K562 (cell line): Measurements from ENCODE around the gene PPP1R12C. TPM values are rescaled to one million over a fixed set of nuclear protein-coding genes. Genes with fewer than 3 reads are reported as not detected.

ENCODE experiments used
- ATAC-seq: fragments of 200-7000 bp; cut with Tn5 transposase; 3 replicates; pipeline ENCODE4 v1.9.1; 2020; ENCODE audit warnings: moderate library complexity
- BruUV-seq: library from RNA; stranded (reverse); fragments of 400-500 nt; replicated peaks from 2 replicates; lab custom pipeline; 2021; lab: Mats Ljungman, UMichigan
- CTCF ChIA-PET: fragments of 300-600 bp; formaldehyde crosslinking; extraction: SDS; loops from one replicate; lab custom pipeline; 2021; ENCODE audit warnings: low intra/inter-chr PET ratio; lab: Yijun Ruan, JAX
- POLR2A ChIA-PET: fragments of 300-600, 350-650 bp; sonication (Branson Sonifier 250); formaldehyde crosslinking; extraction: SDS; loops from one replicate; lab custom pipeline; 2021; ENCODE audit warnings: antibody characterized with exemption, inconsistent platforms; lab: Yijun Ruan, JAX
- DNase-seq, 4 experiments: peaks; one replicate each; pipeline versions ENCODE4 v3.0.0 to v3.0.0-alpha.2; 2011 to 2018; ENCODE audit warnings: low spot score in 3 of 4, mixed read lengths in 3 of 4; ENCODE audit errors: extremely low read depth in 1 of 4
- FAIRE-seq: peaks from 2 replicates; lab custom pipeline; 2011; peaks lifted over from hg19 to GRCh38; lab: Jason Lieb, UNC
- H2AFZ ChIP-seq: 2 replicates; pipeline ENCODE4 v1.6.0; 2011; ENCODE audit warnings: low read depth, low read length, control low read depth, inconsistent platforms
- H3K27ac ChIP-seq: fragments of 200-600 bp; 3 replicates; pipeline ENCODE4 v1.8.0; 2011; ENCODE audit warnings: low read depth, mild to moderate bottlenecking, control low read depth, inconsistent platforms, low read length, moderate library complexity, mixed read lengths; ENCODE audit errors: extremely low read depth
- H3K27me3 ChIP-seq, 2 experiments: fragments of 300-600 bp in 1 of 2; 2 replicates in 1 of 2; 3 replicates in 1 of 2; pipeline versions ENCODE4 v1.6.0 to v1.8.0; 2011; ENCODE audit warnings: inconsistent platforms in 2 of 2, low read length in 2 of 2, mild to moderate bottlenecking in 1 of 2, mixed read lengths in 1 of 2, moderate library complexity in 1 of 2; ENCODE audit not compliant: control insufficient read depth in 2 of 2, insufficient read depth in 2 of 2
- H3K36me3 ChIP-seq: fragments of 300-600 bp; 3 replicates; pipeline ENCODE4 v1.8.0; 2011; ENCODE audit warnings: mild to moderate bottlenecking, low read length, inconsistent platforms; ENCODE audit not compliant: control insufficient read depth, insufficient read depth
- H3K4me1 ChIP-seq, 2 experiments: fragments of 200-600 bp in 1 of 2; replicated peaks in 1 of 2; 2 replicates in 1 of 2; 3 replicates in 1 of 2; pipeline versions ENCODE4 v1.5.1 to v1.8.0; 2011; ENCODE audit warnings: inconsistent platforms in 2 of 2, low read length in 2 of 2, mild to moderate bottlenecking in 1 of 2, mixed read lengths in 1 of 2, moderate library complexity in 1 of 2; ENCODE audit not compliant: control insufficient read depth in 2 of 2, insufficient read depth in 2 of 2
- H3K4me2 ChIP-seq: 2 replicates; pipeline ENCODE4 v1.6.1; 2011; ENCODE audit warnings: low read length, control low read depth, inconsistent platforms, mixed read lengths; ENCODE audit not compliant: insufficient read depth
- H3K4me3 ChIP-seq: fragments of 200-600 bp; sonication (generic), shearing (Covaris generic); 2 replicates; pipeline ENCODE4 v1.5.1; 2016; ENCODE audit warnings: control low read depth, inconsistent platforms
- H3K79me2 ChIP-seq: fragments of 200-600 bp; 3 replicates; pipeline ENCODE4 v1.8.0; 2011; ENCODE audit warnings: low read length, inconsistent platforms; ENCODE audit not compliant: control insufficient read depth, insufficient read depth
- H3K9ac ChIP-seq, 2 experiments: 2 replicates each; pipeline versions ENCODE4 v1.6.0 to v1.6.1; 2011; ENCODE audit warnings: low read depth in 2 of 2, low read length in 2 of 2, control low read depth in 1 of 2, inconsistent platforms in 1 of 2, mild to moderate bottlenecking in 1 of 2, mixed read lengths in 1 of 2; ENCODE audit not compliant: insufficient read depth in 1 of 2
- H3K9me1 ChIP-seq: one replicate; pipeline ENCODE4 v1.6.0; 2011; ENCODE audit warnings: inconsistent platforms, mild to moderate bottlenecking, low read length, moderate library complexity; ENCODE audit not compliant: control insufficient read depth, insufficient read depth
- H3K9me3 ChIP-seq: replicated peaks from 2 replicates; pipeline ENCODE4 v1.5.1; 2011; ENCODE audit warnings: low read depth, low read length, inconsistent platforms; ENCODE audit not compliant: control insufficient read depth, insufficient read depth
- H4K20me1 ChIP-seq: replicated peaks from 2 replicates; pipeline ENCODE4 v1.6.1; 2011; ENCODE audit warnings: low read length, inconsistent platforms, mixed read lengths; ENCODE audit not compliant: control insufficient read depth, insufficient read depth
- CBX1 ChIP-seq: sonication (generic); IDR thresholded peaks from 2 replicates; pipeline ENCODE4 v1.6.1; 2016; ENCODE audit warnings: antibody characterized with exemption, low read depth, mild to moderate bottlenecking
- HNRNPLL ChIP-seq: fragments of 200-400 bp; formaldehyde crosslinking; IDR thresholded peaks from 2 replicates; pipeline ENCODE4 v1.6.1; 2017; ENCODE audit warnings: low read length, low read depth, mild to moderate bottlenecking; ENCODE audit not compliant: poor library complexity, severe bottlenecking
- NFYB ChIP-seq: IDR thresholded peaks from 2 replicates; pipeline ENCODE4 v1.6.1; 2011; ENCODE audit warnings: mild to moderate bottlenecking, moderate library complexity; ENCODE audit not compliant: insufficient read length; ENCODE audit errors: extremely low read depth
- RBFOX2 ChIP-seq: fragments of 200-400 bp; formaldehyde crosslinking; IDR thresholded peaks from 2 replicates; pipeline ENCODE4 v1.6.1; 2017; ENCODE audit warnings: low read depth, mild to moderate bottlenecking, low read length, moderate library complexity
- RFX7 ChIP-seq: fragments of 250-450 bp; sonication (Bioruptor Pico); IDR thresholded peaks from 2 replicates; pipeline ENCODE4 v1.5.1; 2021; ENCODE audit warnings: mild to moderate bottlenecking
- WGBS: fragments of 100-300 bp; shearing (Covaris generic); methylation state at CpG from one replicate; pipeline ENCODE4 v1.1.6; 2016; ENCODE audit warnings: low coverage, mixed read lengths; ENCODE audit not compliant: insufficient coverage; ENCODE audit errors: missing lambda C conversion rate; 5-methylcytosine and 5-hydroxymethylcytosine counted together
- in situ Hi-C: fragments of 300-500 bp; cut with MboI; formaldehyde crosslinking; loops from 4 replicates; pipeline ENCODE4 v1.15.0; 2018; ENCODE audit warnings: inconsistent platforms, mixed read lengths
- intact Hi-C: fragments of 100-400 bp; cut with micrococcal nuclease; formaldehyde crosslinking; loops from 2 replicates; pipeline ENCODE4 v1.14.2; 2022
- polyA plus RNA-seq, 8 experiments: library from polyadenylated mRNA; depleted of rRNA in 4 of 8; stranded (reverse) in 5 of 8; unstranded in 3 of 8; fragments of >200 nt; fragmentation: Nextera tagmentation in 2 of 8; fragmentation: Illumina TruSeq in 1 of 8; extraction: Ambion mirVana in 2 of 8; extraction: Trizol in 1 of 8; gene quantifications; 2 replicates each; pipeline versions ENCODE4 v1.2.1 to v1.2.3, GENCODE V29; 2011 to 2014; ENCODE audit warnings: inconsistent platforms in 1 of 8, missing spikeins in 1 of 8
- total RNA-seq, 7 experiments: library from RNA; depleted of rRNA in 6 of 7; stranded (reverse); fragments of >200 nt in 6 of 7; fragmentation: Illumina TruSeq in 2 of 7; extraction: Trizol in 2 of 7; gene quantifications; 2 replicates each; pipeline versions ENCODE4 v1.2.1 to v1.2.3, GENCODE V29; 2011 to 2021; ENCODE audit warnings: low replicate concordance in 1 of 7
- TF ChIP-seq, protein P1 (sequence below): sonication (generic); formaldehyde crosslinking; IDR thresholded peaks from 2 replicates; pipeline ENCODE4 v1.8.0; 2022; ENCODE audit warnings: mild to moderate bottlenecking, low read depth, missing genetic modification reagents

PPP1R12C gene
- total and polyA plus RNA-seq, 9 of the 15 experiments (the other 6 are each of a cell fraction or from before 2014, with no cell fraction given) = 1.8 to 136 (median 33.7) TPM

- Histone ChIP-seq H3K4me1 (peaks cover 34 to 72% of the 10 kb centered on the region in 2 experiments), H3K4me3 (0 out of 2 replicates have a peak overlapping the region, but pooled peaks have one; percentile 42), H4K20me1 (peaks cover 3% of the 10 kb centered on the region), H3K36me3 (0 out of 3 replicates have a peak, but pooled peaks cover 3% of the 10 kb centered on the region), H3K9me1 (no peaks in the 10 kb centered on the region), H3K27me3 (no peaks in the 10 kb centered on the region), H3K79me2 (peaks cover 14% of the 10 kb centered on the region), H3K9me3 (no peaks in the 10 kb centered on the region), H3K4me2 (no peak overlapping the region), H2AFZ (no peak overlapping the region), H3K9ac (no peak overlapping the region; a peak in 1 of 4 replicates), H3K27ac (no peak overlapping the region)
- in situ Hi-C loops = loop anchor here (25.0 kb wide), 1 partner anchor 976 kb away; the partner anchor contains the start of gene ZNF444
- DNase-seq (peak in 1 of 4 experiments; percentile 25), ATAC-seq (no peak), FAIRE-seq (no peak)
- ChIA-PET CTCF (interaction anchor here (0.7 to 1.9 kb wide), 4 partner anchors 16 to 257 kb away, joined by 3 to 20 read pairs (median 5); no protein-coding TSS in a partner anchor), POLR2A (interaction anchor here (0.6 to 2.9 kb wide), 9 partner anchors 13 to 247 kb away, joined by 3 to 13 read pairs (median 4); partner anchors contain the start of genes KMT5C, RDH13 and UBE2S)
- intact Hi-C loops = no loop called here
- no TSS peak for BruUV-seq
- 73% methylated on average over 12 of the region's 32 CpGs for WGBS
- TF ChIP-seq, protein P1, sequence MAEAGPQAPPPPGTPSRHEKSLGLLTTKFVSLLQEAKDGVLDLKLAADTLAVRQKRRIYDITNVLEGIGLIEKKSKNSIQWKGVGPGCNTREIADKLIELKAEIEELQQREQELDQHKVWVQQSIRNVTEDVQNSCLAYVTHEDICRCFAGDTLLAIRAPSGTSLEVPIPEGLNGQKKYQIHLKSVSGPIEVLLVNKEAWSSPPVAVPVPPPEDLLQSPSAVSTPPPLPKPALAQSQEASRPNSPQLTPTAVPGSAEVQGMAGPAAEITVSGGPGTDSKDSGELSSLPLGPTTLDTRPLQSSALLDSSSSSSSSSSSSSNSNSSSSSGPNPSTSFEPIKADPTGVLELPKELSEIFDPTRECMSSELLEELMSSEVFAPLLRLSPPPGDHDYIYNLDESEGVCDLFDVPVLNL (CRISPR knock-in tag) = 0 out of 2 replicates have a peak, but pooled peaks have one; percentile 22
- TF ChIP-seq NFYB (no peak), RFX7 (CRISPR knock-in tag) (no peak), CBX1 (0 out of 2 replicates have a peak, but pooled peaks have one; percentile 11), RBFOX2 (0 out of 2 replicates have a peak, but pooled peaks have one; percentile 28), HNRNPLL (peak; percentile 11)
Observed at GRCh38 chr19:55160986-55161365, 43.5 kb upstream of the PPP1R12C start.
